Measurements from ENCODE around the gene LRRC10.

- TF ChIP-seq EZH2phosphoT487 (IDR thresholded peaks at IDR 0.05; ENCODE audit: insufficient read depth, low read depth), result no peak
- no peak for TF ChIP-seq EZH2 (IDR thresholded peaks at IDR 0.05; ENCODE audit: insufficient read depth, poor library complexity, severe bottlenecking)
Observed at GRCh38 chr12:69620921-69621320, 10.2 kb upstream of the LRRC10 start.
